ENCODE measurements around the gene SSX2IP. TPM values are rescaled to one million over a fixed set of nuclear protein-coding genes. Genes with fewer than 3 reads are reported as not detected.

Gene SSX2IP
- total and polyA plus RNA-seq, 9 of the 15 experiments (the other 6 are each of a cell fraction or from before 2014, with no cell fraction given) = 20.6 to 96.7 (median 61.7) TPM

DNA sequence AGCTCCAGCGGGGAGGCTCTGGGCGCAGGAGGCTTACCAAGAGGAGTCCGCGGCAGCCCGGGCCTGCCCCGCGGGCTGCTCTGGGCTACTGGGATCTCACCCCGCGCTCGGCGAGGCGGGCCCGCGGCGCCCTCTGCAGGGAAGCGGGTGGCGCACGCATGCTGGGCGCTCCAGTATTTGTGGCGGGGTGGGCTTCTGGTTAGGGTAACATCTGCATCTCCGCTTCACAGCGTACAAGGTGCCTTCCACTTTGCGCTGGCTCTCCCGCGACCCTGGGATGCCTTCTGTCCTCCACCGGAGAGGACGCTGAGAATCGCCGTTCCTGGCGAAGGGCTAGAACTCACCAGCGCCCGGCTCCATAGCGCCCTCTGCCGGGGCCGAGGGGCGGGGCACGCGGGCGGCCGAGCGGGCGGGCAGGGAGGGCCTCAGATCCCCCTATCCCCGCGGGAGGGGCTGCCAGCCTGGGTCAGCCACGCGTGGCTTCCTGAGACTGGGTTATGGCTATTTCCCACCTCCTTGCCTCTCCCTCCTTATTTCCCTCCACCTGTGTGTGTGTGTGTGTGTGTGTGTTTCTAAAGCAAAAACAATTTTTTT, 69.4 kb downstream of the SSX2IP start (continued):
- TF ChIP-seq DEAF1 (CRISPR knock-in tag; IDR thresholded peaks at IDR 0.05) (peak; percentile 41), ZNF263 (CRISPR knock-in tag; IDR thresholded peaks at IDR 0.05; ENCODE audit: borderline replicate concordance) (peak; percentile 29; the same call in 1 of the 2 replicates), EGR1 (conservative IDR thresholded peaks at IDR 0.05) (0 out of 2 replicates have a peak, but pooled peaks have one; percentile 22), HDAC8 (tag; IDR thresholded peaks at IDR 0.05) (peak; percentile 52; the same call in 1 of the 2 replicates), MAX (CRISPR knock-in tag; IDR thresholded peaks at IDR 0.05) (peak; percentile 52), JUND (IDR thresholded peaks at IDR 0.05; ENCODE audit: borderline replicate concordance, low read depth, low read length) (no peak), JUND (tag; IDR thresholded peaks at IDR 0.05; ENCODE audit: borderline replicate concordance, low read depth, low read length) (peak; percentile 20; the same call in 1 of the 3 replicates), ID3 (CRISPR knock-in tag; IDR thresholded peaks at IDR 0.05) (no peak), ID3 (tag; IDR thresholded peaks at IDR 0.05) (peak; percentile 54; the same call in 1 of the 2 replicates), SP1 (CRISPR knock-in tag; IDR thresholded peaks at IDR 0.05) (peak; percentile 76), MEF2D (tag; conservative IDR thresholded peaks at IDR 0.05; ENCODE audit: low read depth) (no peak), PTBP1 (IDR thresholded peaks at IDR 0.05; ENCODE audit: low read depth, low read length) (0 out of 2 replicates have a peak, but pooled peaks have one; percentile 25), MAZ (CRISPR knock-in tag; conservative IDR thresholded peaks at IDR 0.05 in 1 of 2, IDR thresholded peaks at IDR 0.05 in 1 of 2) (peak; percentile 80 to 93), POLR2G (IDR thresholded peaks at IDR 0.05; ENCODE audit: low read depth, low read length) (peak; percentile 86), NRF1 (conservative IDR thresholded peaks at IDR 0.05 in 1 of 2, IDR thresholded peaks at IDR 0.05 in 1 of 2) (peak; percentile 45 to 66; a peak in 3 of 4 replicates), GATAD2B (IDR thresholded peaks at IDR 0.05; ENCODE audit: borderline replicate concordance) (0 out of 2 replicates have a peak, but pooled peaks have one; percentile 16)

Data from K562 (cell line).